ENCODE measurements around the gene SNX25. TPM values are rescaled to one million over a fixed set of nuclear protein-coding genes. Genes with fewer than 3 reads are reported as not detected.

SNX25 gene
- total and polyA plus RNA-seq, 2 experiments from 2014 or later = 6.9 to 25.0 TPM

DNA sequence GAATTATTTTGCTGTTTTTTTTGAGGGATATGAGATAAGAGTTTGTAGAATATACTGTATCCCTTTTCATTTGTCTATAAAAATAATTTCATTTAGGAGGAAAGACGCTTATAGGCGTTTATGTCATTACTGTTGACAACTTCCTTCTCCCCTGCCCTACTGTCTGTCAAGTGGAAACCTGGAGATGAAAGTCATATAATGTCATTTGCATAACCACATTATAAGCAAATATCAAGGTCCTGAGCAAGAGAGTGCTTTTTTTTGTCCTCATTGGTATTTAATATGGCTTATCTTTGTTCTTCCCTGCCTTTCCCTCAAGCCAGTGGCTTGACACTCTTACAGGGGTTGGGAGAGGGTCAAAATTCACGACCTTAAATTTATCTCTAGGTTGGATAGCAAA, 130.5 kb downstream of the SNX25 start:
- H3K36me3 Mint-ChIP-seq (ENCODE audit: low read depth) = peaks cover 21% of the 10 kb centered on the region

More for the DNA sequence above, 130.5 kb downstream of the SNX25 start:
- no peak overlapping the region for H3K4me2 ChIP-seq
- no peaks in the 10 kb centered on the region for H3K4me1 ChIP-seq (ENCODE audit: insufficient read depth)
- no peak overlapping the region for H3K27ac Mint-ChIP-seq
- H3K9me3 Mint-ChIP-seq = peaks cover 6% of the 10 kb centered on the region; the same call in 2 of the 3 replicates
- TF ChIP-seq, protein P1, sequence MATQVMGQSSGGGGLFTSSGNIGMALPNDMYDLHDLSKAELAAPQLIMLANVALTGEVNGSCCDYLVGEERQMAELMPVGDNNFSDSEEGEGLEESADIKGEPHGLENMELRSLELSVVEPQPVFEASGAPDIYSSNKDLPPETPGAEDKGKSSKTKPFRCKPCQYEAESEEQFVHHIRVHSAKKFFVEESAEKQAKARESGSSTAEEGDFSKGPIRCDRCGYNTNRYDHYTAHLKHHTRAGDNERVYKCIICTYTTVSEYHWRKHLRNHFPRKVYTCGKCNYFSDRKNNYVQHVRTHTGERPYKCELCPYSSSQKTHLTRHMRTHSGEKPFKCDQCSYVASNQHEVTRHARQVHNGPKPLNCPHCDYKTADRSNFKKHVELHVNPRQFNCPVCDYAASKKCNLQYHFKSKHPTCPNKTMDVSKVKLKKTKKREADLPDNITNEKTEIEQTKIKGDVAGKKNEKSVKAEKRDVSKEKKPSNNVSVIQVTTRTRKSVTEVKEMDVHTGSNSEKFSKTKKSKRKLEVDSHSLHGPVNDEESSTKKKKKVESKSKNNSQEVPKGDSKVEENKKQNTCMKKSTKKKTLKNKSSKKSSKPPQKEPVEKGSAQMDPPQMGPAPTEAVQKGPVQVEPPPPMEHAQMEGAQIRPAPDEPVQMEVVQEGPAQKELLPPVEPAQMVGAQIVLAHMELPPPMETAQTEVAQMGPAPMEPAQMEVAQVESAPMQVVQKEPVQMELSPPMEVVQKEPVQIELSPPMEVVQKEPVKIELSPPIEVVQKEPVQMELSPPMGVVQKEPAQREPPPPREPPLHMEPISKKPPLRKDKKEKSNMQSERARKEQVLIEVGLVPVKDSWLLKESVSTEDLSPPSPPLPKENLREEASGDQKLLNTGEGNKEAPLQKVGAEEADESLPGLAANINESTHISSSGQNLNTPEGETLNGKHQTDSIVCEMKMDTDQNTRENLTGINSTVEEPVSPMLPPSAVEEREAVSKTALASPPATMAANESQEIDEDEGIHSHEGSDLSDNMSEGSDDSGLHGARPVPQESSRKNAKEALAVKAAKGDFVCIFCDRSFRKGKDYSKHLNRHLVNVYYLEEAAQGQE (IDR thresholded peaks at IDR 0.05; ENCODE audit: unreplicated experiment) = no peak
- no peak for TF ChIP-seq ZNF114 (CRISPR knock-in tag; IDR thresholded peaks at IDR 0.05)
- no peak for TF ChIP-seq JUNB (IDR thresholded peaks at IDR 0.05; ENCODE audit: unreplicated experiment)
- TF ChIP-seq ZNF331 (CRISPR knock-in tag; IDR thresholded peaks at IDR 0.05; ENCODE audit: low read depth) = no peak
- no peak for TF ChIP-seq POLR2AphosphoS5 (IDR thresholded peaks at IDR 0.05; ENCODE audit: low read depth)
- TF ChIP-seq, protein P2, sequence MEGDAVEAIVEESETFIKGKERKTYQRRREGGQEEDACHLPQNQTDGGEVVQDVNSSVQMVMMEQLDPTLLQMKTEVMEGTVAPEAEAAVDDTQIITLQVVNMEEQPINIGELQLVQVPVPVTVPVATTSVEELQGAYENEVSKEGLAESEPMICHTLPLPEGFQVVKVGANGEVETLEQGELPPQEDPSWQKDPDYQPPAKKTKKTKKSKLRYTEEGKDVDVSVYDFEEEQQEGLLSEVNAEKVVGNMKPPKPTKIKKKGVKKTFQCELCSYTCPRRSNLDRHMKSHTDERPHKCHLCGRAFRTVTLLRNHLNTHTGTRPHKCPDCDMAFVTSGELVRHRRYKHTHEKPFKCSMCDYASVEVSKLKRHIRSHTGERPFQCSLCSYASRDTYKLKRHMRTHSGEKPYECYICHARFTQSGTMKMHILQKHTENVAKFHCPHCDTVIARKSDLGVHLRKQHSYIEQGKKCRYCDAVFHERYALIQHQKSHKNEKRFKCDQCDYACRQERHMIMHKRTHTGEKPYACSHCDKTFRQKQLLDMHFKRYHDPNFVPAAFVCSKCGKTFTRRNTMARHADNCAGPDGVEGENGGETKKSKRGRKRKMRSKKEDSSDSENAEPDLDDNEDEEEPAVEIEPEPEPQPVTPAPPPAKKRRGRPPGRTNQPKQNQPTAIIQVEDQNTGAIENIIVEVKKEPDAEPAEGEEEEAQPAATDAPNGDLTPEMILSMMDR (conservative IDR thresholded peaks at IDR 0.05; ENCODE audit: low read depth in 2 of 2) = no peak
- TF ChIP-seq NANOG (IDR thresholded peaks at IDR 0.05; ENCODE audit: borderline replicate concordance) = no peak
- TF ChIP-seq EZH2 (IDR thresholded peaks at IDR 0.05; ENCODE audit: low read depth, unreplicated experiment) = no peak
- TF ChIP-seq EZH2phosphoT487 (IDR thresholded peaks at IDR 0.05; ENCODE audit: unreplicated experiment) = no peak
- no peak for TF ChIP-seq CREB1 (CRISPR knock-in tag; IDR thresholded peaks at IDR 0.05; ENCODE audit: low read depth)
- TF ChIP-seq STAT1 (IDR thresholded peaks at IDR 0.05; ENCODE audit: unreplicated experiment) = no peak
- TF ChIP-seq, protein P3, sequence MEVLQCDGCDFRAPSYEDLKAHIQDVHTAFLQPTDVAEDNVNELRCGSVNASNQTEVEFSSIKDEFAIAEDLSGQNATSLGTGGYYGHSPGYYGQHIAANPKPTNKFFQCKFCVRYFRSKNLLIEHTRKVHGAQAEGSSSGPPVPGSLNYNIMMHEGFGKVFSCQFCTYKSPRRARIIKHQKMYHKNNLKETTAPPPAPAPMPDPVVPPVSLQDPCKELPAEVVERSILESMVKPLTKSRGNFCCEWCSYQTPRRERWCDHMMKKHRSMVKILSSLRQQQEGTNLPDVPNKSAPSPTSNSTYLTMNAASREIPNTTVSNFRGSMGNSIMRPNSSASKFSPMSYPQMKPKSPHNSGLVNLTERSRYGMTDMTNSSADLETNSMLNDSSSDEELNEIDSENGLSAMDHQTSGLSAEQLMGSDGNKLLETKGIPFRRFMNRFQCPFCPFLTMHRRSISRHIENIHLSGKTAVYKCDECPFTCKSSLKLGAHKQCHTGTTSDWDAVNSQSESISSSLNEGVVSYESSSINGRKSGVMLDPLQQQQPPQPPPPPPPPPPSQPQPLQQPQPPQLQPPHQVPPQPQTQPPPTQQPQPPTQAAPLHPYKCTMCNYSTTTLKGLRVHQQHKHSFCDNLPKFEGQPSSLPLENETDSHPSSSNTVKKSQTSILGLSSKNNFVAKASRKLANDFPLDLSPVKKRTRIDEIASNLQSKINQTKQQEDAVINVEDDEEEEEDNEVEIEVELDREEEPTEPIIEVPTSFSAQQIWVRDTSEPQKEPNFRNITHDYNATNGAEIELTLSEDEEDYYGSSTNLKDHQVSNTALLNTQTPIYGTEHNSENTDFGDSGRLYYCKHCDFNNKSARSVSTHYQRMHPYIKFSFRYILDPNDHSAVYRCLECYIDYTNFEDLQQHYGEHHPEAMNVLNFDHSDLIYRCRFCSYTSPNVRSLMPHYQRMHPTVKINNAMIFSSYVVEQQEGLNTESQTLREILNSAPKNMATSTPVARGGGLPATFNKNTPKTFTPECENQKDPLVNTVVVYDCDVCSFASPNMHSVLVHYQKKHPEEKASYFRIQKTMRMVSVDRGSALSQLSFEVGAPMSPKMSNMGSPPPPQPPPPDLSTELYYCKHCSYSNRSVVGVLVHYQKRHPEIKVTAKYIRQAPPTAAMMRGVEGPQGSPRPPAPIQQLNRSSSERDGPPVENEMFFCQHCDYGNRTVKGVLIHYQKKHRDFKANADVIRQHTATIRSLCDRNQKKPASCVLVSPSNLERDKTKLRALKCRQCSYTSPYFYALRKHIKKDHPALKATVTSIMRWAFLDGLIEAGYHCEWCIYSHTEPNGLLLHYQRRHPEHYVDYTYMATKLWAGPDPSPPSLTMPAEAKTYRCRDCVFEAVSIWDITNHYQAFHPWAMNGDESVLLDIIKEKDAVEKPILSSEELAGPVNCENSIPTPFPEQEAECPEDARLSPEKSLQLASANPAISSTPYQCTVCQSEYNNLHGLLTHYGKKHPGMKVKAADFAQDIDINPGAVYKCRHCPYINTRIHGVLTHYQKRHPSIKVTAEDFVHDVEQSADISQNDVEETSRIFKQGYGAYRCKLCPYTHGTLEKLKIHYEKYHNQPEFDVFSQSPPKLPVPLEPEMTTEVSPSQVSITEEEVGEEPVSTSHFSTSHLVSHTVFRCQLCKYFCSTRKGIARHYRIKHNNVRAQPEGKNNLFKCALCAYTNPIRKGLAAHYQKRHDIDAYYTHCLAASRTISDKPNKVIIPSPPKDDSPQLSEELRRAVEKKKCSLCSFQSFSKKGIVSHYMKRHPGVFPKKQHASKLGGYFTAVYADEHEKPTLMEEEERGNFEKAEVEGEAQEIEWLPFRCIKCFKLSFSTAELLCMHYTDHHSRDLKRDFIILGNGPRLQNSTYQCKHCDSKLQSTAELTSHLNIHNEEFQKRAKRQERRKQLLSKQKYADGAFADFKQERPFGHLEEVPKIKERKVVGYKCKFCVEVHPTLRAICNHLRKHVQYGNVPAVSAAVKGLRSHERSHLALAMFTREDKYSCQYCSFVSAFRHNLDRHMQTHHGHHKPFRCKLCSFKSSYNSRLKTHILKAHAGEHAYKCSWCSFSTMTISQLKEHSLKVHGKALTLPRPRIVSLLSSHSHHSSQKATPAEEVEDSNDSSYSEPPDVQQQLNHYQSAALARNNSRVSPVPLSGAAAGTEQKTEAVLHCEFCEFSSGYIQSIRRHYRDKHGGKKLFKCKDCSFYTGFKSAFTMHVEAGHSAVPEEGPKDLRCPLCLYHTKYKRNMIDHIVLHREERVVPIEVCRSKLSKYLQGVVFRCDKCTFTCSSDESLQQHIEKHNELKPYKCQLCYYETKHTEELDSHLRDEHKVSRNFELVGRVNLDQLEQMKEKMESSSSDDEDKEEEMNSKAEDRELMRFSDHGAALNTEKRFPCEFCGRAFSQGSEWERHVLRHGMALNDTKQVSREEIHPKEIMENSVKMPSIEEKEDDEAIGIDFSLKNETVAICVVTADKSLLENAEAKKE (CRISPR knock-in tag; IDR thresholded peaks at IDR 0.05) = no peak
- TF ChIP-seq, protein P4, sequence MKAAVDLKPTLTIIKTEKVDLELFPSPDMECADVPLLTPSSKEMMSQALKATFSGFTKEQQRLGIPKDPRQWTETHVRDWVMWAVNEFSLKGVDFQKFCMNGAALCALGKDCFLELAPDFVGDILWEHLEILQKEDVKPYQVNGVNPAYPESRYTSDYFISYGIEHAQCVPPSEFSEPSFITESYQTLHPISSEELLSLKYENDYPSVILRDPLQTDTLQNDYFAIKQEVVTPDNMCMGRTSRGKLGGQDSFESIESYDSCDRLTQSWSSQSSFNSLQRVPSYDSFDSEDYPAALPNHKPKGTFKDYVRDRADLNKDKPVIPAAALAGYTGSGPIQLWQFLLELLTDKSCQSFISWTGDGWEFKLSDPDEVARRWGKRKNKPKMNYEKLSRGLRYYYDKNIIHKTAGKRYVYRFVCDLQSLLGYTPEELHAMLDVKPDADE (IDR thresholded peaks at IDR 0.05) = no peak
- H3K79me2 ChIP-seq (replicated peaks; ENCODE audit: insufficient read depth) = no peaks in the 10 kb centered on the region
- peaks cover 4% of the 10 kb centered on the region; the same call in 1 of the 2 replicates for H3K36me3 ChIP-seq (ENCODE audit: insufficient read depth)
- H3K4me1 Mint-ChIP-seq = peaks cover 3% of the 10 kb centered on the region; the same call in 1 of the 3 replicates
- H3K4me3 ChIP-seq = no peak overlapping the region
- no peak overlapping the region for H2AFZ ChIP-seq
- H3K27me3 ChIP-seq (ENCODE audit: insufficient read depth) = no peaks in the 10 kb centered on the region
- no peak overlapping the region for H3K4me3 Mint-ChIP-seq
- no peaks in the 10 kb centered on the region for H4K20me1 ChIP-seq (replicated peaks; ENCODE audit: insufficient read depth)
- no peak overlapping the region for H3K27ac ChIP-seq (ENCODE audit: low read depth)
- no peaks in the 10 kb centered on the region for H3F3A ChIP-seq (replicated peaks; ENCODE audit: low read depth)
- ATAC-seq (no peak), DNase-seq (ENCODE audit: low spot score) (no peak)
- no peaks in the 10 kb centered on the region for H3K9me2 ChIP-seq (ENCODE audit: insufficient read depth)
- peaks cover 2% of the 10 kb centered on the region for H3K27me3 Mint-ChIP-seq (ENCODE audit: insufficient read depth, low read depth, poor library complexity)

All from GM23338 (cell line).